H9 (cell line): ENCODE results near the gene C11orf21. TPM values are rescaled to one million over a fixed set of nuclear protein-coding genes. Genes with fewer than 3 reads are reported as not detected.

Source experiments
- DNase-seq: peaks from one replicate; pipeline ENCODE4 v3.0.0-alpha.2; 2017
- H2AFZ ChIP-seq: one replicate; pipeline ENCODE4 v1.6.1; 2013; ENCODE audit warnings: mild to moderate bottlenecking, low read length, control low read depth, moderate library complexity
- H2AK5ac ChIP-seq: 2 replicates; pipeline ENCODE4 v1.6.1; 2013; ENCODE audit warnings: low read length, control low read depth, mixed read lengths; ENCODE audit not compliant: insufficient read length
- H2BK120ac ChIP-seq: one replicate; pipeline ENCODE4 v1.6.1; 2013; ENCODE audit warnings: low read depth, mild to moderate bottlenecking, low read length, control low read depth, inconsistent platforms; ENCODE audit not compliant: poor library complexity, severe bottlenecking
- H2BK12ac ChIP-seq: 2 replicates; pipeline ENCODE4 v1.6.1; 2013; ENCODE audit warnings: low read length, control low read depth, mixed read lengths, low read depth; ENCODE audit not compliant: insufficient read length
- H2BK15ac ChIP-seq: 2 replicates; pipeline ENCODE4 v1.6.1; 2013; ENCODE audit warnings: low read depth, low read length, control low read depth
- H2BK20ac ChIP-seq: one replicate; pipeline ENCODE4 v1.6.1; 2013; ENCODE audit warnings: low read depth, mild to moderate bottlenecking, low read length, control low read depth, inconsistent platforms; ENCODE audit not compliant: poor library complexity, severe bottlenecking
- H2BK5ac ChIP-seq: 2 replicates; pipeline ENCODE4 v1.6.1; 2013; ENCODE audit warnings: low read length, control low read depth, mixed read lengths; ENCODE audit not compliant: insufficient read length
- H3K14ac ChIP-seq: 2 replicates; pipeline ENCODE4 v1.6.1; 2013; ENCODE audit warnings: low read length, control low read depth; ENCODE audit not compliant: insufficient read depth
- H3K18ac ChIP-seq: 2 replicates; pipeline ENCODE4 v1.6.1; 2013; ENCODE audit warnings: low read depth, mild to moderate bottlenecking, mixed read lengths, low read length, control low read depth; ENCODE audit not compliant: insufficient read length
- H3K23ac ChIP-seq: 2 replicates; pipeline ENCODE4 v1.6.1; 2013; ENCODE audit warnings: low read length, control low read depth, mixed read lengths, low read depth; ENCODE audit not compliant: insufficient read length
- H3K23me2 ChIP-seq: 2 replicates; pipeline ENCODE4 v1.6.1; 2013; ENCODE audit warnings: low read depth, mild to moderate bottlenecking, mixed read lengths, low read length, control low read depth; ENCODE audit not compliant: insufficient read length, poor library complexity, severe bottlenecking
- H3K27ac ChIP-seq: 2 replicates; pipeline ENCODE4 v1.5.1; 2013; ENCODE audit warnings: low read length, control low read depth, mixed read lengths, low read depth; ENCODE audit not compliant: insufficient read length
- H3K27me3 ChIP-seq: 2 replicates; pipeline ENCODE4 v1.6.1; 2013; ENCODE audit warnings: low read length, control low read depth, inconsistent platforms; ENCODE audit not compliant: insufficient read depth
- H3K4ac ChIP-seq: 2 replicates; pipeline ENCODE4 v1.6.1; 2013; ENCODE audit warnings: low read depth, mild to moderate bottlenecking, control low read depth, inconsistent platforms, low read length, moderate library complexity
- H3K4me1 ChIP-seq: 2 replicates; pipeline ENCODE4 v1.6.1; 2013; ENCODE audit warnings: low read length, control low read depth, inconsistent platforms; ENCODE audit not compliant: insufficient read depth
- H3K4me2 ChIP-seq: 2 replicates; pipeline ENCODE4 v1.6.1; 2013; ENCODE audit warnings: low read length, control low read depth, mixed read lengths; ENCODE audit not compliant: insufficient read length, insufficient read depth
- H3K56ac ChIP-seq: 2 replicates; pipeline ENCODE4 v1.6.1; 2013; ENCODE audit warnings: low read depth, mild to moderate bottlenecking, mixed read lengths, low read length, control low read depth; ENCODE audit not compliant: insufficient read length
- H3K79me1 ChIP-seq: 2 replicates; pipeline ENCODE4 v1.6.1; 2013; ENCODE audit warnings: low read depth, mild to moderate bottlenecking, moderate library complexity, low read length, control low read depth, inconsistent platforms; ENCODE audit not compliant: insufficient read depth, poor library complexity, severe bottlenecking
- H3K79me2 ChIP-seq: 2 replicates; pipeline ENCODE4 v1.6.1; 2013; ENCODE audit warnings: low read length, control low read depth, inconsistent platforms; ENCODE audit not compliant: insufficient read depth
- H3K9ac ChIP-seq: 2 replicates; pipeline ENCODE4 v1.6.1; 2013; ENCODE audit warnings: low read length, control low read depth, mixed read lengths; ENCODE audit not compliant: insufficient read length; ENCODE audit errors: extremely low read depth
- H3K9me3 ChIP-seq: one replicate; pipeline ENCODE4 v1.6.1; 2013; ENCODE audit warnings: low read depth, low read length, inconsistent platforms; ENCODE audit not compliant: control insufficient read depth
- H3T11ph ChIP-seq: one replicate; pipeline ENCODE4 v1.6.1; 2013; ENCODE audit warnings: mild to moderate bottlenecking, low read length, control low read depth, inconsistent platforms
- H4K20me1 ChIP-seq: one replicate; pipeline ENCODE4 v1.6.1; 2013; ENCODE audit not compliant: control insufficient read depth, insufficient read length, insufficient read depth
- H4K5ac ChIP-seq: 2 replicates; pipeline ENCODE4 v1.6.1; 2013; ENCODE audit warnings: low read depth, mild to moderate bottlenecking, mixed read lengths, low read length, control low read depth; ENCODE audit not compliant: insufficient read length
- H4K8ac ChIP-seq: replicated peaks from 2 replicates; pipeline ENCODE4 v1.6.1; 2013; ENCODE audit warnings: low read length, control low read depth, mixed read lengths, low read depth; ENCODE audit not compliant: insufficient read length
- H4K91ac ChIP-seq: 2 replicates; pipeline ENCODE4 v1.6.1; 2013; ENCODE audit warnings: low read depth, mild to moderate bottlenecking, moderate library complexity, mixed read lengths, low read length, control low read depth; ENCODE audit not compliant: insufficient read length
- H3K27ac Mint-ChIP-seq, 3 experiments: 2 replicates in 2 of 3; 3 replicates in 1 of 3; pipeline ENCODE4 v1.8.0; 2020 to 2021; ENCODE audit warnings: mixed read lengths in 3 of 3, mild to moderate bottlenecking in 1 of 3, moderate library complexity in 1 of 3
- H3K27me3 Mint-ChIP-seq: 2 replicates; pipeline ENCODE4 v1.8.0; 2021; ENCODE audit warnings: low read depth, mild to moderate bottlenecking, moderate library complexity, mixed read lengths
- H3K36me3 Mint-ChIP-seq, 3 experiments: 2 replicates in 2 of 3; 3 replicates in 1 of 3; pipeline ENCODE4 v1.8.0; 2020 to 2021; ENCODE audit warnings: low read depth in 3 of 3, mixed read lengths in 3 of 3; ENCODE audit not compliant: insufficient read depth in 1 of 3
- H3K4me1 Mint-ChIP-seq, 2 experiments: 2 replicates each; pipeline ENCODE4 v1.8.0; 2020; ENCODE audit warnings: mixed read lengths in 2 of 2
- H3K4me3 Mint-ChIP-seq, 2 experiments: 2 replicates in 1 of 2; 3 replicates in 1 of 2; pipeline ENCODE4 v1.8.0; 2020 to 2021; ENCODE audit warnings: mild to moderate bottlenecking in 2 of 2, mixed read lengths in 2 of 2, moderate library complexity in 1 of 2
- H3K9me3 Mint-ChIP-seq, 2 experiments: 2 replicates in 1 of 2; 3 replicates in 1 of 2; pipeline ENCODE4 v1.8.0; 2020; ENCODE audit warnings: mild to moderate bottlenecking in 2 of 2, mixed read lengths in 2 of 2, moderate library complexity in 1 of 2
- WGBS: extraction: QIAGEN DNeasy Blood & Tissue Kit; methylation state at CpG from one replicate; pipeline ENCODE4 v1.1.7; 2013; ENCODE audit warnings: missing lambda C conversion rate, low lambda C conversion rate, mixed read lengths; ENCODE audit not compliant: insufficient read length; ENCODE audit errors: extremely low coverage; 5-methylcytosine and 5-hydroxymethylcytosine counted together
- total RNA-seq: library from RNA; stranded (reverse); gene quantifications from 2 replicates; pipeline ENCODE4 v1.2.1, GENCODE V29; 2021
- TF ChIP-seq, protein P1 (sequence below): fragments of 200-600 bp; sonication (generic); conservative IDR thresholded peaks from 3 replicates; pipeline ENCODE4 v1.8.0; 2021; ENCODE audit warnings: antibody characterized with exemption, mild to moderate bottlenecking

The C11orf21 gene
- total RNA-seq, 1 experiment from 2014 or later, result not detected

DNA sequence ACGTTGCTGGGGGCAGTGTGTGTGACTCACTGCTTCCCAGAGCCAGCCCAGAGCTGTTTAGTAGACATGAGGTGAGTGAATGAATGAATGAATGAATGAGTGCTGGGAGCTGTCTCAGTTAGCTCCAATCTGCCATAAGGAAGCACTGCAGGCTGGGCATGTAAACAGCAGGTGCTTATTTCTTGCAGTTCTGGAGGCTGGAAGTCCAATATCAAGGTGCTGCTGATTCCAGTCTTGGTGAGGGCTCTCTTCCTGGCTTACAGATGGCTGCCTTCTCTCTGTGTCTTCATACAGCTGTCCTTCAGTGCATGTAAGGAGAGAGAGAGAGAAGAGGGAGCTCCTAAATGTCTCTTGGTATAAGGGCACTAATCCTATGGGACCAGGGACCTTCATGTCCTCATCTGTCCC, 4.1 kb downstream of the C11orf21 start:
- Histone ChIP-seq H2AK5ac (no peak overlapping the region), H2BK120ac (no peak overlapping the region), H4K91ac (no peak overlapping the region), H2BK15ac (no peak overlapping the region), H3K4me2 (no peak overlapping the region), H3K23me2 (no peaks in the 10 kb centered on the region), H3K79me2 (no peaks in the 10 kb centered on the region), H3K14ac (no peak overlapping the region), H3K4me1 (no peaks in the 10 kb centered on the region), H3K79me1 (no peaks in the 10 kb centered on the region), H3K56ac (no peak overlapping the region), H2AFZ (no peak overlapping the region), H4K5ac (no peak overlapping the region), H3K23ac (no peak overlapping the region), H4K20me1 (no peaks in the 10 kb centered on the region), H3K27me3 (no peaks in the 10 kb centered on the region; the same call in 1 of the 2 replicates), H2BK20ac (no peak overlapping the region), H3T11ph (no peak overlapping the region), H3K9me3 (no peaks in the 10 kb centered on the region), H3K4ac (no peak overlapping the region), H3K18ac (no peak overlapping the region), H3K9ac (no peak overlapping the region), H2BK5ac (no peak overlapping the region), H3K27ac (no peak overlapping the region), H4K8ac (no peak overlapping the region), H2BK12ac (no peak overlapping the region)
- Mint-ChIP-seq H3K4me3 (no peak overlapping the region), H3K36me3 (no peaks in the 10 kb centered on the region), H3K27me3 (peaks cover 45% of the 10 kb centered on the region), H3K4me1 (no peaks in the 10 kb centered on the region), H3K27ac (no peak overlapping the region), H3K9me3 (no peaks in the 10 kb centered on the region; a peak in 1 of 5 replicates)
- WGBS, result no CpG with 5 or more reads among the region's 1 CpG
- no peak for DNase-seq
- TF ChIP-seq, protein P1, sequence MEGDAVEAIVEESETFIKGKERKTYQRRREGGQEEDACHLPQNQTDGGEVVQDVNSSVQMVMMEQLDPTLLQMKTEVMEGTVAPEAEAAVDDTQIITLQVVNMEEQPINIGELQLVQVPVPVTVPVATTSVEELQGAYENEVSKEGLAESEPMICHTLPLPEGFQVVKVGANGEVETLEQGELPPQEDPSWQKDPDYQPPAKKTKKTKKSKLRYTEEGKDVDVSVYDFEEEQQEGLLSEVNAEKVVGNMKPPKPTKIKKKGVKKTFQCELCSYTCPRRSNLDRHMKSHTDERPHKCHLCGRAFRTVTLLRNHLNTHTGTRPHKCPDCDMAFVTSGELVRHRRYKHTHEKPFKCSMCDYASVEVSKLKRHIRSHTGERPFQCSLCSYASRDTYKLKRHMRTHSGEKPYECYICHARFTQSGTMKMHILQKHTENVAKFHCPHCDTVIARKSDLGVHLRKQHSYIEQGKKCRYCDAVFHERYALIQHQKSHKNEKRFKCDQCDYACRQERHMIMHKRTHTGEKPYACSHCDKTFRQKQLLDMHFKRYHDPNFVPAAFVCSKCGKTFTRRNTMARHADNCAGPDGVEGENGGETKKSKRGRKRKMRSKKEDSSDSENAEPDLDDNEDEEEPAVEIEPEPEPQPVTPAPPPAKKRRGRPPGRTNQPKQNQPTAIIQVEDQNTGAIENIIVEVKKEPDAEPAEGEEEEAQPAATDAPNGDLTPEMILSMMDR, result no peak
